HCT116 (cell line): ENCODE measurements around the gene PSTPIP2.
"Not testable (repeated sequence)": the region's sequence is repeated elsewhere in the genome, so short reads cannot be mapped to it uniquely, and the experiment has no call there.

Experiments used
- EZH2phosphoT487 ChIP-seq: fragments of 200-600 bp; IDR thresholded peaks from 2 replicates; pipeline ENCODE4 v1.6.1; 2018; ENCODE audit warnings: antibody characterized with exemption, borderline replicate concordance
- ZNF274 ChIP-seq: fragments of 200-500 bp; sonication (Bioruptor generic); IDR thresholded peaks from 2 replicates; pipeline ENCODE4 v1.6.1; 2014; ENCODE audit warnings: mild to moderate bottlenecking, low read depth, low read length, inconsistent platforms
- TF ChIP-seq, protein P1 (sequence below), 3 experiments: fragments of 200-600 bp in 1 of 3; sonication (generic) in 1 of 3; IDR thresholded peaks in 2 of 3; conservative IDR thresholded peaks in 1 of 3; 2 replicates each; pipeline ENCODE4 v1.5.1; 2012 to 2017; ENCODE audit warnings: low read depth in 2 of 3, low read length in 2 of 3, antibody characterized with exemption in 1 of 3, borderline replicate concordance in 1 of 3, control low read depth in 1 of 3, mild to moderate bottlenecking in 1 of 3, mixed read lengths in 1 of 3, mixed run types in 1 of 3, moderate library complexity in 1 of 3; ENCODE audit not compliant: insufficient read depth in 1 of 3

DNA sequence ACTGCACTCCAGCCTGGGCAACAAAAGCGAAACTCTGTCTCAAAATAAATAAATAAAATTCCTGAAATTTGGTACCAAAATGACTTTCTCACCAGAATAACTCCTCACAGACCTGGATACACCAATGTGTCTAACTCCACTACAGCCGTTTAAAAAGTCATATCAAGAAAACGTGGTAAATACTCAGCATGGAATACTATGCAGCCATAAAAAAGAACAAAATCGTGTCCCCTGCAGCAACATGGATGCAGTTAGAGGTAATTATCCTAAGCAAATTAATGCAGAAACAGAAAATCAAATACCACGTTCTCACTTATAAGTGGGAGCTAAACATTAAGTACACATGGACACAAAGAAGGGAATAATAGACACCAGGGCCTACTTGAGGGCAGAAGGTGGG, 107.1 kb downstream of the PSTPIP2 start:
- TF ChIP-seq EZH2phosphoT487, ZNF274: not testable (repeated sequence)
- TF ChIP-seq, protein P1, sequence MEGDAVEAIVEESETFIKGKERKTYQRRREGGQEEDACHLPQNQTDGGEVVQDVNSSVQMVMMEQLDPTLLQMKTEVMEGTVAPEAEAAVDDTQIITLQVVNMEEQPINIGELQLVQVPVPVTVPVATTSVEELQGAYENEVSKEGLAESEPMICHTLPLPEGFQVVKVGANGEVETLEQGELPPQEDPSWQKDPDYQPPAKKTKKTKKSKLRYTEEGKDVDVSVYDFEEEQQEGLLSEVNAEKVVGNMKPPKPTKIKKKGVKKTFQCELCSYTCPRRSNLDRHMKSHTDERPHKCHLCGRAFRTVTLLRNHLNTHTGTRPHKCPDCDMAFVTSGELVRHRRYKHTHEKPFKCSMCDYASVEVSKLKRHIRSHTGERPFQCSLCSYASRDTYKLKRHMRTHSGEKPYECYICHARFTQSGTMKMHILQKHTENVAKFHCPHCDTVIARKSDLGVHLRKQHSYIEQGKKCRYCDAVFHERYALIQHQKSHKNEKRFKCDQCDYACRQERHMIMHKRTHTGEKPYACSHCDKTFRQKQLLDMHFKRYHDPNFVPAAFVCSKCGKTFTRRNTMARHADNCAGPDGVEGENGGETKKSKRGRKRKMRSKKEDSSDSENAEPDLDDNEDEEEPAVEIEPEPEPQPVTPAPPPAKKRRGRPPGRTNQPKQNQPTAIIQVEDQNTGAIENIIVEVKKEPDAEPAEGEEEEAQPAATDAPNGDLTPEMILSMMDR (IDR thresholded peaks at IDR 0.05 in 2 of 3, conservative IDR thresholded peaks at IDR 0.05 in 1 of 3; ENCODE audit: borderline replicate concordance in 1 of 3, insufficient read depth in 1 of 3, low read depth in 2 of 3, low read length in 2 of 3): not testable (repeated sequence)
